Inflammatory macrophage (primary cell): ENCODE results near the gene RIGI.
"Not testable (repeated sequence)": the region's sequence is repeated elsewhere in the genome, so short reads cannot be mapped to it uniquely, and the experiment has no call there.

ENCODE experiments used
- DNase-seq, 2 donors: peaks; one replicate each; pipeline ENCODE4 v3.0.0-alpha.2; 2020 to 2022

The RIGI gene

DNA sequence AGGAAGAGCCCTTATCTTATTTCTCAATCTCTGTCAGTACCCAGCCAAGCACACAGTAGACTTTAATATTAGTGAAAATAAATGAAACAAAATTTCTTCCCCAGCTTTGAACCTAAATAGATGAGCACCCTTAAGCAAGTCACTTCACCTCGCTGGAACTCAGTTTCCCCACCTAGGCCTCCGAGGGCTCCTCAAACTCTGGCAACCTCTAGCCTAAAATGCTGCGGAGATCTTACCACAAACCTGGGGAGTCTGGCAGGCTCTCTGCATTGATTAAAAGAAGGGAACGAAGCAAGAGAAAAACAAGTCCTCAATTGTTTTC lies 326 bp downstream of the RIGI start:
- no peak for DNase-seq

GRCh38 chr9:32524892-32525708 lies 896 bp downstream of the RIGI start:
- DNase-seq: peak; percentile 22 to 36

GRCh38 chr9:32524558-32524891 lies 1.5 kb downstream of the RIGI start:
- DNase-seq: not testable (repeated sequence)

- DNase-seq: no peak
Measured at GRCh38 chr9:32523910-32524309, 2.1 kb downstream of the RIGI start.

DNA sequence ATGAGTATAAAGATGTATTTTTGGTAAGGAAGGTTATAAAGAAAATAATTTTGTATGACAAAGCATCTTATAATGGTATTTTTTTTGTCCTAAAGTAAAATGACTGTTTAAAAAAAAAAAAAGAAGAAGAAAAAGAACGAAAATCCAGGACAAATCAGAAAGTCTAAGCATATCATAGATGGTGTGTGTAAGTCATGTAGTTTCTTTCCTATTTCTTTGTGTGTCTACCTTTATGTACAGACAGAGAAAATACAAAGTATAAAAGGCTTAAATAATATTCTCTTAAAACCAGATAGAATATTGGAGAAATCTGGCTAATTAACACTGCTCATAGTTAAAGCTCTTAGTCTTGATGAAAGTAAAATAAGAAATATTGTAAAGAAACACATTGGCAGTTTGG lies 7.7 kb downstream of the RIGI start:
- no peak for DNase-seq

- no peak for DNase-seq
Measured at GRCh38 chr9:32516241-32516640, 9.8 kb downstream of the RIGI start.

DNA sequence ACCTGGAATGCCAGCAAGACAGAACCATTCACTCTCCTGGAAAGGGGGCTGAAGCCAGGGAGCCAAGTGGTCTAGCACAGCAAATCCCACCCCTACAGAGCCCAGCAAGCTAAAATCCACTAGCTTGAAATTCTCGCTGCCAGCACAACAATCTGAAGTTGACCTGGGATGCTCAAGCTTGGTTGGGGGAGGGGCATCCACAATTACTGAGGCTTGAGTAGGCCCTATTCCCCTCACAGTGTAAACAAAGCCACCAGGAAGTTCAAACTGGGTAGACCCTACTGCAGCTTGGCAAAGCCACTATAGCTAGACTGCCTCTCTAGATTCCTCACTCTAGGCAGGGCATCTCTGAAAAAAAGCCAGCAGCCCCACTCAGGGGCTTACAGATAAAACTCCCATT lies 17.3 kb downstream of the RIGI start:
- no peak for DNase-seq

GRCh38 chr9:32503008-32503407 lies 23.0 kb downstream of the RIGI start:
- no peak for DNase-seq

DNA sequence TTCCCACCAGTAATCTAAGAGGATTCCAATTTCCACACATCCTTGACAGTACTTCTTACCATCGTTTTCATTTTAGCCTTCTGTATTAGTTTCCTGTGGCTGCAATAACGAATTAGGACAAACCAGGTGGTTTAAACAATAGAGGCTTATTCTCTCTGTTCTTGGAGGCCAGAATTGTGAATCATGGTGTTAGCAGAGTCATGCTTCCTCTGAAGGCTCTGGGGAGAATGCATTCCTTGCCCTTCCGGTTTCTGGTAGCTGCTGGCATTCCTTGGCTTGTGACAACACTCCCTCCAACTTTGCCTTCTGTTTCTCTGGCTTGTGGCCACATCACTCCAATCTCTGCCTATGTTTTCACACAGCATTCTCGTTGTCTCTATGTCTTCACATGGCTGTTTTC lies 23.5 kb downstream of the RIGI start:
- DNase-seq: no peak

- no peak for DNase-seq
Measured at GRCh38 chr9:32501868-32502267, 24.1 kb downstream of the RIGI start.

DNA sequence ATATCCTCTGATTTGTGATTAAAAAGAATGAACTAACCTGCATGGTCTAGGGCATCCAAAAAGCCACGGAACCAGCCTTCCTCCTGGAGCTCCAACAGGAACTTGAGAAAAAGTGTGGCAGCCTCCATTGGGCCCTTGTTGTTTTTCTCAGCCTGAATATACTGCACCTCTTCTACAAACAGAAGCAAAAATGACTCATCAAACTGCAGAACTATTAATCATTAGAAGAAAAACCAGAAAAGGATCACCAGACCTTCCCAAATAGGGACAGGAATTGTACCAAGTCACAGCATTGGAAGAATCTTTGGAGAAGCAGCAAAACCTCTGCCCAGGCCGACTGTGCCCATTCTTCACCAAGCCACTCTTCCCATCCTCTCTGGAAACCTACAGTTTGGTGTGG lies 25.2 kb downstream of the RIGI start:
- no peak for DNase-seq

- no peak for DNase-seq
Measured at GRCh38 chr9:32497921-32498320, 28.1 kb downstream of the RIGI start.

- no peak for DNase-seq
Measured at GRCh38 chr9:32490601-32491000, 35.4 kb downstream of the RIGI start.

DNA sequence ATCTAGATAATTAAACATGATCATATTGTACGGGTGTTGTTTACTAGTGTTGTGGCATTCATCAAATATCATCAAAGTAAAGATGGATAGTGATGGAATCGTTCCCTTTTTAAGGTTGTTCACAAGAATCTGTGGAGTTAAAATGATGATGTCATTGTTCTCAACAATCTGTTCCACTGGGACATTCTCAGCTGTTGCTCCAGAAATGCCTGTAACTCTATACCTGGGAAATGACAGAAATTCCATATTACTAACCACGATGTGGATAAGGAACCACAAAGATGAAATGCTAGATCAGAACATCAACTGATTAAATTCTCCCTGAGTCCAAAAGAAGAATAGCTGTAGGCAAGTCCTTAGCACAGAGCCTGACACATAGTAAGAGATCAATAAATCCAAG lies 38.0 kb downstream of the RIGI start:
- DNase-seq: no peak

GRCh38 chr9:32486839-32487562 lies 39.0 kb downstream of the RIGI start:
- DNase-seq: no peak

DNA sequence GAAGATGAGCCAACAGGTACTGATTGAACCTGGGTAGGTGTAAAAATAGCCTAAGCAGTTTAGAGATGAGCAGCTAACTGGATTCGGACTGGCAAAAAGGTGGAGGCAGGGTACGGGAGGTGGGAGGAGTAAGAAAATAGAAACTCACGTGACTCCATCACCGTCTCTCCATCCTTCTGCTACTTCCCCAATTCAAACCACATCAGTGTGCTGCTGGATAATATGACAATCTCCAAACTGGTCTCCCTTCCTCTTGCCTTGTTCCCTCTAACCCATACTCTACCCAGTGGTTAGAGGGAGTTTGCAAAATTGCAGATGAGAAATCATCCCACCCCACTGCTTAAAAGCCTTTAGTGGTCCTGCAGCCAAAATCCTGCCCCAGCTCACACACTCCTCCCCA lies 42.7 kb downstream of the RIGI start:
- DNase-seq: peak in 1 of 2 donors; percentile 8
